Measurements from ENCODE around the gene KIZ.

KIZ gene

GRCh38 chr20:21136015-21136732, 10.3 kb downstream of the KIZ start:
- intact Hi-C loops (cut with DNase I; ENCODE audit: low total_unique reads) = no loop called here
- Histone ChIP-seq H3K36me3 (peaks cover 0 to 39% (median 25%) of the 10 kb centered on the region in 3 donors), H3K27me3 (no peaks in the 10 kb centered on the region), H3K4me1 (no peaks in the 10 kb centered on the region), H3K9me3 (no peaks in the 10 kb centered on the region), H3K27ac (no peak overlapping the region), H3K4me3 (no peak overlapping the region)
- DNase-seq = no peak
- no peak for TF ChIP-seq CTCF (IDR thresholded peaks at IDR 0.05)

DNA sequence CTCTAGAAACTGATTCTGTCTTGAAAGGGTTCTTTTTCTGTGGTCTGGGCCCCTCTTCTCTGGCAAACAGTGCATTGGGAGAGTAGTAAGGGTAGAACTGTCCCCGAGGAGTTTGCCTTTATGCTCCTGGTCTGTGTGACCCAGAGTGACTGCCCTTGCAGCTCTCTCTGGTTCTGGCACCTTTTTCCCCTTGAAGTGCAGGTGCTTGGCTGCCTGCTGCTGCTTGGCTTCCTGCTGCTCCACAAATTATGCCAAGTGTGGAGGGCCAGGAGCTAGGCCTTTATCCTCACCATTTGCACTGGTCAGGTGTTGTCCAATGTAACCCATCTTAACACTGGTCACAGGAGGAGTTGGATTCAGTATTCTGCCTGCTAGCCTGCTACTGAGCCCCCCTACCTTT, 11.2 kb downstream of the KIZ start:
- no peak for DNase-seq
- H3K4me1 ChIP-seq = no peaks in the 10 kb centered on the region
- H3K4me3 ChIP-seq = no peak overlapping the region
- no peak overlapping the region for H3K27ac ChIP-seq
- peaks cover 0 to 35% (median 25%) of the 10 kb centered on the region in 3 donors for H3K36me3 ChIP-seq
- H3K27me3 ChIP-seq = no peaks in the 10 kb centered on the region
- H3K9me3 ChIP-seq = no peaks in the 10 kb centered on the region
- no peak for TF ChIP-seq CTCF (IDR thresholded peaks at IDR 0.05)
- intact Hi-C loops (cut with DNase I; ENCODE audit: low total_unique reads) = no loop called here

DNA sequence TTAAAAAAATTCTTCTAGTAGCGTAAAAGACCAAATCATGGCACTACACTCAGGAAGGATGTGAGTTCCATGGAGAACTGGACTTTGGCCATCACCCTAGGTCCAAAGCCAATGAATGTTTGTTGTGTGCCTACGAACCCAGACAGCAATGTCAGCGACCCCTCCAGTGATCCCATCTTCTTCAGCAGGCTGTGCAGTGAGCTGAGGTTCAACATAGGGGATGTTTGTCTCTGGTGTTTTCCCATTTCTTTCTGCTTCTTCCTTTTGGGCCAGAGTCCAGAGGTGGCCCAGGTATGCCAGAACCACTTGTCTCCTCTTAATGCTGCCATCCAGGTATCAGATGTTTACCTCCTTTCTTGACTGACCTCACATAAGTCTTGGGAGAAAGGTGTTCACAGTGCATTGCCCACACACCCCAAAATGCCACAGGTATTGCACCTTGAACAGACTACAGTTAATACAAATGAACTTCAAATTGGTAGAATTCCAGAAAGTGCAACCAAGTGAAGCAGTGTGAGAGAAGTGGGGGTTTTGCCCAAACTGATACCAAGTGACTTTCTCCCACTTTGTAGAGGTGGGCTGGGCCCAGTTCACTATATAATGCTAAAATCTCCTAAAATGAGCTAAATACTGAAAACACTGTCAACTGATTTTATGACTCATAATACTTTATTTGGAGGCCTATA, 14.1 kb downstream of the KIZ start:
- no peak for TF ChIP-seq CTCF (IDR thresholded peaks at IDR 0.05)
- intact Hi-C loops (cut with DNase I; ENCODE audit: low total_unique reads) = no loop called here

DNA sequence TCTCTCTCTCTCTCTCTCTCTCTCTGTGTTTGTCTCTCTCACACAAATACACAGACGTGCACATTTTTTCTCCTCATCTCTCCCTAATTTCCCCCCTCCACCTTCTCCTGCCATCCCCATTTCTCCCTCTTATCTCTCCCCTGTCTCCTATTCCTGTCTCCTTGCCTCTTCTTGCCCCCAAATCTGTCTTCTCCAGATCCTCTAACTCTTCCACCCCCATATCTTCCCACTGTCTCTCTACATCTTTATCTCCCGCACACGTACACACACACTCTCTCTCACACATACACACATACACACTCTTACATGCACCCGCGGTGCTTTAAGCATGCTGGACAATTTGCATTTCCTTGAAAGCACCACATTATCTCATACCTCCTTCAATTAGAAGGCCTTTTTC, 15.9 kb downstream of the KIZ start:
- TF ChIP-seq CTCF (IDR thresholded peaks at IDR 0.05) = no peak
- H3K4me1 ChIP-seq = no peaks in the 10 kb centered on the region
- H3K9me3 ChIP-seq = no peaks in the 10 kb centered on the region
- no peak overlapping the region for H3K4me3 ChIP-seq
- intact Hi-C loops (cut with DNase I; ENCODE audit: low total_unique reads) = no loop called here
- no peaks in the 10 kb centered on the region for H3K27me3 ChIP-seq
- no peak overlapping the region for H3K27ac ChIP-seq
- peaks cover 0 to 12% (median 10%) of the 10 kb centered on the region in 3 donors for H3K36me3 ChIP-seq
- DNase-seq = no peak

More for the DNA sequence above, 14.1 kb downstream of the KIZ start:
- Histone ChIP-seq H3K4me3 (no peak overlapping the region), H3K9me3 (no peaks in the 10 kb centered on the region), H3K36me3 (peaks cover 0 to 14% (median 14%) of the 10 kb centered on the region in 3 donors), H3K27ac (no peak overlapping the region), H3K4me1 (no peaks in the 10 kb centered on the region), H3K27me3 (no peaks in the 10 kb centered on the region)
- no peak for DNase-seq

DNA sequence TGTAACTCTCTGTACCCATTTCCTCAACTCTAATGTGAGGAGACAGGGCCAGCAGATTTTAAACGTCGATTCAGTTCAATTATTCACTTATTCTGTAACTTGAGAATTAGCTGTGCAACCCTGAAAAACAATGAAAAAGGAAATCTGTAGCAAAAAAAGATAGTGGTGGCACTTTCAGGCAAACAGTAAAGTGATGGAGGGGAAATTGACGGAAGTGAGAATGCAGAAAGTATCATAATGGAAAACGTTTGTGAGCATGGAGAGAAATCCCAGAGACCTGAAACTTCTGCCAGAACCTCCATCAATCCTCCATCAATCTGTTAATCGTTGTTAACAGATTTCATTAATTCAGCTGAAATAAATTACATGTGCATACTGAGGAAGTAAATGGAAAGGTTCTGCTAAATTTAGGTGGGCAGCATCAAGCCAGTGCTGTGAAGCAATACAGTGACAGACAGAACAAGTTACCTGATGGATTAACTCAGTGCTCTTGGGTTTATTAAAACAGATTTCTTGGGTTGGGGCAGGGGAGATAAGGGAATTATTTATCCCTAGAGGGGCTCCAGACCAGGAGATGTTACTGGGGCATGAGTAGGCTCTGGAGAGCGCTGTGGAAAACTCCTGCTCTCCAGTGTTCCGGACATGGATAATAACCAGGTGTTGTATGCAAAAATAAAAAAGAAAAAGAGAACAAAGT, 17.5 kb downstream of the KIZ start:
- no peaks in the 10 kb centered on the region for H3K4me1 ChIP-seq
- no peak overlapping the region for H3K27ac ChIP-seq
- H3K36me3 ChIP-seq = peaks cover 0 to 10% (median 7%) of the 10 kb centered on the region in 3 donors
- no peaks in the 10 kb centered on the region for H3K27me3 ChIP-seq
- H3K9me3 ChIP-seq = no peaks in the 10 kb centered on the region
- DNase-seq = no peak
- no peak overlapping the region for H3K4me3 ChIP-seq
- intact Hi-C loops (cut with DNase I; ENCODE audit: low total_unique reads) = no loop called here
- TF ChIP-seq CTCF (IDR thresholded peaks at IDR 0.05) = no peak

Measured in tibial artery (tissue), 4 donors.